Kidney epithelial cell (primary cell): ENCODE measurements around the gene PRDM11. TPM values are rescaled to one million over a fixed set of nuclear protein-coding genes. Genes with fewer than 3 reads are reported as not detected.

Experiments
- DNase-seq: peaks from one replicate; pipeline ENCODE4 v3.0.0-alpha.2; 2010; ENCODE audit warnings: low read depth
- H3K27me3 ChIP-seq: 2 replicates; pipeline ENCODE4 v1.6.0; 2011; ENCODE audit warnings: low read length; ENCODE audit not compliant: control insufficient read depth, insufficient read depth
- H3K36me3 ChIP-seq: 2 replicates; pipeline ENCODE4 v1.5.1; 2011; ENCODE audit warnings: low read length; ENCODE audit not compliant: control insufficient read depth, insufficient read depth
- H3K4me3 ChIP-seq: 2 replicates; pipeline ENCODE4 v1.5.1; 2011; ENCODE audit warnings: low read depth, mild to moderate bottlenecking, control low read depth, low read length
- CTCF ChIP-seq: IDR thresholded peaks from 2 replicates; pipeline ENCODE4 v1.5.1; 2011; ENCODE audit warnings: mild to moderate bottlenecking, moderate library complexity, low read length, control low read depth, inconsistent platforms; ENCODE audit not compliant: insufficient read depth, poor library complexity, severe bottlenecking
- total RNA-seq: library from RNA; depleted of rRNA; stranded (reverse); fragments of >200 nt; gene quantifications from 2 replicates; pipeline ENCODE4 v1.2.3, GENCODE V29; 2015

PRDM11 gene
- total RNA-seq, 1 donor from 2014 or later = 6.6 TPM

- no peak for DNase-seq
- Histone ChIP-seq H3K4me3 (no peak overlapping the region), H3K36me3 (no peaks in the 10 kb centered on the region), H3K27me3 (peaks cover 3% of the 10 kb centered on the region)
- no peak for TF ChIP-seq CTCF
Observed at GRCh38 chr11:45133878-45134277, 12.6 kb upstream of the PRDM11 start.

- no peak for TF ChIP-seq CTCF
- Histone ChIP-seq H3K4me3 (no peak overlapping the region), H3K36me3 (no peaks in the 10 kb centered on the region), H3K27me3 (peaks cover 28% of the 10 kb centered on the region)
- no peak for DNase-seq
Observed at GRCh38 chr11:45141171-45141570, 5.3 kb upstream of the PRDM11 start.

- DNase-seq = no peak
- Histone ChIP-seq H3K4me3 (no peak overlapping the region), H3K27me3 (peaks cover 28% of the 10 kb centered on the region), H3K36me3 (no peaks in the 10 kb centered on the region)
- TF ChIP-seq CTCF = no peak
Observed at GRCh38 chr11:45141631-45142030, 4.8 kb upstream of the PRDM11 start.

- H3K27me3 ChIP-seq = peaks cover 28% of the 10 kb centered on the region
- DNase-seq = no peak
- no peaks in the 10 kb centered on the region for H3K36me3 ChIP-seq
- TF ChIP-seq CTCF = no peak
- no peak overlapping the region for H3K4me3 ChIP-seq
Observed at GRCh38 chr11:45142241-45143055, 4.0 kb upstream of the PRDM11 start.

- TF ChIP-seq CTCF = no peak
- no peak for DNase-seq
- peaks cover 25% of the 10 kb centered on the region for H3K27me3 ChIP-seq
- no peak overlapping the region for H3K4me3 ChIP-seq
- no peaks in the 10 kb centered on the region for H3K36me3 ChIP-seq
Observed at GRCh38 chr11:45143494-45143893, 2.9 kb upstream of the PRDM11 start.
